ENCODE results near the gene RNF227.

RNF227 gene

GRCh38 chr17:7910711-7911110 is 5.4 kb downstream of the RNF227 start:
- no peak for DNase-seq (ENCODE audit: low spot score)
- in situ Hi-C loops (cut with MboI; ENCODE audit: low sequenced_read_pairs, unreplicated experiment), result loop anchor here (5.0 kb wide), 1 partner anchor 77 kb away; no protein-coding TSS in a partner anchor
- no peak for TF ChIP-seq CTCF (IDR thresholded peaks at IDR 0.05; ENCODE audit: borderline replicate concordance, control extremely low read depth, extremely low read depth, insufficient read depth, missing control alignments)

DNA sequence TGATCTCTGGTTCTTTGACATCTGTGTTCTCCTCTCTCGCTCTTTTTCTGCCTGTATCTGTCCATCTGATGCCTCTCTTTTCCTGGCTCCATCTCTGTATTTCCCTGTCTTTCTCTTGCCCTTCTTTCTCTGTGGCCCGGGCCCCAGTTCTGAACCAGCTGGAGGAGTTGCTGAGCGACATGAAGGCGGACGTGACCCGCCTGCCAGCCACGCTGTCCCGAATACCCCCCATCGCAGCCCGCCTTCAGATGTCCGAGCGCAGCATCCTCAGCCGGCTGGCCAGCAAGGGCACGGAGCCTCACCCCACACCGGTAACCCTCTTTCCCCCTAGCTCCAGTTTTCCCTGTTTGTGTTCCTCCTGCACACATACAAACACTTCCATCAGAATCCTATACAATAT is 5.8 kb downstream of the RNF227 start:
- in situ Hi-C loops (cut with MboI; ENCODE audit: low sequenced_read_pairs, unreplicated experiment), result loop anchor here (5.0 kb wide), 1 partner anchor 77 kb away; no protein-coding TSS in a partner anchor
- no peak for TF ChIP-seq CTCF (IDR thresholded peaks at IDR 0.05; ENCODE audit: borderline replicate concordance, control extremely low read depth, extremely low read depth, insufficient read depth, missing control alignments)
- DNase-seq (ENCODE audit: low spot score), result no peak

- DNase-seq (ENCODE audit: low spot score), result no peak
- in situ Hi-C loops (cut with MboI; ENCODE audit: low sequenced_read_pairs, unreplicated experiment), result no loop called here
- TF ChIP-seq CTCF (IDR thresholded peaks at IDR 0.05; ENCODE audit: borderline replicate concordance, control extremely low read depth, extremely low read depth, insufficient read depth, missing control alignments), result no peak
Measured at GRCh38 chr17:7909089-7909488, 7.0 kb downstream of the RNF227 start.

GRCh38 chr17:7903154-7904103 is 12.7 kb downstream of the RNF227 start:
- no peak for TF ChIP-seq CTCF (IDR thresholded peaks at IDR 0.05; ENCODE audit: borderline replicate concordance, control extremely low read depth, extremely low read depth, insufficient read depth, missing control alignments)
- DNase-seq (ENCODE audit: low spot score), result no peak
- in situ Hi-C loops (cut with MboI; ENCODE audit: low sequenced_read_pairs, unreplicated experiment), result no loop called here

DNA sequence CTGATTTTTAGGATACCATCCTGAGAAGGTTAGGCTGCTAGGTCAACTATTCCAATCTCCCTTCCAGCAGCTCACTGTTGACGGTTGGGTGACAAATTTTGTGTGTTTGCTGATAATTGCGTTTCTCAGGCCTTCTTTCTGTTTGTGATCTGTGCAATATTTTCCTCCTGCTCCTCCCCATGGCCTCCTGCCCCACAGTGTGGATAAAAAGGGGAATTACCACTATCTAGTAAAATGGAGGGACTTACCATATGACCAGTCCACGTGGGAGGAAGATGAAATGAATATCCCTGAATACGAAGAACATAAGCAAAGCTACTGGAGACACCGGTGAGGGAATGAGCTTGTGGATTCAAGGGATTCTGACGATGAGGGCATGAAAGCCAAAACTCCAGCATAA is 18.3 kb downstream of the RNF227 start:
- in situ Hi-C loops (cut with MboI; ENCODE audit: low sequenced_read_pairs, unreplicated experiment), result no loop called here
- DNase-seq (ENCODE audit: low spot score), result no peak
- TF ChIP-seq CTCF (IDR thresholded peaks at IDR 0.05; ENCODE audit: borderline replicate concordance, control extremely low read depth, extremely low read depth, insufficient read depth, missing control alignments), result peak; percentile 15

DNA sequence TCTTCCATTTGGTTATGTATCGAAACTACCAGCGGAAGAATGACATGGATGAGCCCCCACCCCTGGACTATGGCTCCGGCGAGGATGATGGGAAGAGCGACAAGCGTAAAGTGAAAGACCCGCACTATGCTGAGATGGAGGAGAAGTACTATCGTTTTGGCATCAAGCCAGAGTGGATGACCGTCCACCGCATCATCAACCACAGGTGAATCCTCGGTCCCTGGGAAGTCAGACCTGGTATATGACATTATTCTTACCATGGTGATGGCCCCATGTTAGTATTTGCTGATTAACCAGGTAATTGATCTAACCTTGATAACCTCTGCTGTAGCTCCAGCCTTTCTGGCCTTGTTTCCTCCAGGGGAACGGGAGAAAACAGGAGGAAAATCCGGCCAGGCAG is 19.0 kb downstream of the RNF227 start:
- in situ Hi-C loops (cut with MboI; ENCODE audit: low sequenced_read_pairs, unreplicated experiment), result no loop called here
- TF ChIP-seq CTCF (IDR thresholded peaks at IDR 0.05; ENCODE audit: borderline replicate concordance, control extremely low read depth, extremely low read depth, insufficient read depth, missing control alignments), result no peak
- no peak for DNase-seq (ENCODE audit: low spot score)

Data from GM13976 (cell line).